ENCODE data around the gene RAD51AP1. TPM values are rescaled to one million over a fixed set of nuclear protein-coding genes. Genes with fewer than 3 reads are reported as not detected.

The RAD51AP1 gene
- total and polyA plus RNA-seq, 2 of the 8 experiments (the other 6 are each of a cell fraction or from before 2014, with no cell fraction given): 29.7 to 48.3 TPM

GRCh38 chr12:4563336-4563735, 24.6 kb downstream of the RAD51AP1 start:
- no peaks in the 10 kb centered on the region for H3K79me1 ChIP-seq (ENCODE audit: low read depth, low read length)
- no peaks in the 10 kb centered on the region for H4K20me1 ChIP-seq (replicated peaks in 1 of 2; ENCODE audit: control insufficient read depth in 1 of 2, insufficient read depth in 2 of 2, low read length in 2 of 2)
- no peak overlapping the region for H3K4ac ChIP-seq (replicated peaks; ENCODE audit: insufficient read length, low read depth, low read length)
- H3K9me3 ChIP-seq (ENCODE audit: insufficient read depth in 2 of 2, low read depth in 1 of 2, low read length in 1 of 2): no peaks in the 10 kb centered on the region
- H4K8ac ChIP-seq (ENCODE audit: extremely low read depth, insufficient read depth, low read length): no peak overlapping the region
- H4K91ac ChIP-seq (replicated peaks; ENCODE audit: insufficient read length, low read length): no peak overlapping the region
- H3K4me1 ChIP-seq (replicated peaks in 1 of 4; ENCODE audit: control insufficient read depth in 3 of 4, insufficient read depth in 4 of 4, low read length in 3 of 4): peaks cover 2 to 6% (median 4%) of the 10 kb centered on the region in 4 experiments
- H2AFZ ChIP-seq (ENCODE audit: low read length): no peak overlapping the region
- H3K14ac ChIP-seq (ENCODE audit: insufficient read length): no peak overlapping the region
- no peak overlapping the region for H2BK120ac ChIP-seq (replicated peaks; ENCODE audit: low read depth, low read length)
- H3K9ac ChIP-seq (replicated peaks in 1 of 4; ENCODE audit: extremely low read depth in 1 of 4, low read depth in 3 of 4, low read length in 3 of 4): no peak overlapping the region
- H3K79me2 ChIP-seq (ENCODE audit: control insufficient read depth in 1 of 2, insufficient read depth in 2 of 2, low read length in 2 of 2): no peaks in the 10 kb centered on the region
- H4K5ac ChIP-seq (ENCODE audit: insufficient read length, low read depth, low read length): no peak overlapping the region
- no peak overlapping the region for H3K56ac ChIP-seq (replicated peaks; ENCODE audit: insufficient read length, low read depth, low read length)
- H3K18ac ChIP-seq (ENCODE audit: extremely low read depth, low read length): no peak overlapping the region
- H3K4me3 ChIP-seq (ENCODE audit: extremely low read depth in 1 of 4, insufficient read depth in 2 of 4, low read depth in 3 of 4, low read length in 4 of 4): no peak overlapping the region
- H2BK15ac ChIP-seq (ENCODE audit: low read length): no peak overlapping the region
- H2BK5ac ChIP-seq (ENCODE audit: low read depth, low read length): no peak overlapping the region
- no peak overlapping the region for H3K27ac ChIP-seq (ENCODE audit: low read depth, low read length)
- H3K36me3 ChIP-seq (ENCODE audit: control insufficient read depth in 2 of 4, insufficient read depth in 4 of 4, low read length in 3 of 4): peaks cover 2 to 10% (median 6%) of the 10 kb centered on the region in 4 experiments; a peak in 6 of 8 replicates
- DNase-seq (ENCODE audit: low read depth in 1 of 2, low spot score in 2 of 2): no peak
- H3K23me2 ChIP-seq (ENCODE audit: low read depth, low read length): peaks cover 4% of the 10 kb centered on the region; the same call in 1 of the 2 replicates
- WGBS, 2 experiments (ENCODE audit: extremely low coverage in 1 of 2, insufficient coverage in 1 of 2, insufficient read length in 1 of 2, insufficient replicate concordance in 2 of 2, low coverage in 1 of 2, low lambda C conversion rate in 2 of 2, missing lambda C conversion rate in 1 of 2): 86% methylated on average over 3 of the region's 3 CpGs; no CpG with 5 or more reads in 1 of the 2 experiments
- no peak overlapping the region for H2BK20ac ChIP-seq (ENCODE audit: low read length)
- no peak for FAIRE-seq
- H2AK5ac ChIP-seq (ENCODE audit: low read depth, low read length): peak overlapping the region; percentile 56; the same call in 1 of the 2 replicates
- peaks cover 1 to 15% (median 14%) of the 10 kb centered on the region in 4 experiments for H3K27me3 ChIP-seq (replicated peaks in 1 of 4; ENCODE audit: control insufficient read depth in 3 of 4, extremely low read depth in 1 of 4, insufficient read depth in 3 of 4, low read length in 3 of 4)
- no peak overlapping the region; a peak in 1 of 4 replicates for H3K4me2 ChIP-seq (ENCODE audit: insufficient read depth in 1 of 2, low read depth in 2 of 2, low read length in 2 of 2)
- ChIA-PET POLR2A (ENCODE audit: partially characterized antibody) (interaction anchor here (0.7 to 2.6 kb wide), 3 partner anchors 9 to 25 kb away, joined by 3 to 10 read pairs (median 5); partner anchors contain the start of gene RAD51AP1), CTCF (ENCODE audit: partially characterized antibody) (interaction anchor here (1.4 to 1.8 kb wide), 2 partner anchors 42 to 150 kb away, joined by 4 read pairs; no protein-coding TSS in a partner anchor)
- H3K23ac ChIP-seq (ENCODE audit: insufficient read length): no peak overlapping the region
- no peak overlapping the region for H2BK12ac ChIP-seq (ENCODE audit: low read depth, low read length)
- TF ChIP-seq JUN (IDR thresholded peaks at IDR 0.05; ENCODE audit: low read depth, low read length) (no peak), GTF2F1 (IDR thresholded peaks at IDR 0.05; ENCODE audit: borderline replicate concordance, low read depth, low read length) (no peak), TBP (IDR thresholded peaks at IDR 0.05; ENCODE audit: low read depth, low read length) (no peak), SRF (IDR thresholded peaks at IDR 0.05; ENCODE audit: low read depth, low read length) (no peak), EZH2 (IDR thresholded peaks at IDR 0.05; ENCODE audit: low read depth, low read length, severe bottlenecking) (no peak), HDAC6 (IDR thresholded peaks at IDR 0.05; ENCODE audit: low read depth, low read length) (no peak), JUND (IDR thresholded peaks at IDR 0.05; ENCODE audit: low read length) (no peak), ZNF274 (IDR thresholded peaks at IDR 0.05; ENCODE audit: borderline replicate concordance, extremely low read depth, low read length) (no peak), RNF2 (IDR thresholded peaks at IDR 0.05; ENCODE audit: borderline replicate concordance, low read depth, low read length, missing control alignments, poor library complexity, severe bottlenecking) (no peak), ATF3 (IDR thresholded peaks at IDR 0.05; ENCODE audit: insufficient read depth, low read depth, low read length) (no peak), SIN3A (conservative IDR thresholded peaks at IDR 0.05 in 1 of 2, IDR thresholded peaks at IDR 0.05 in 1 of 2; ENCODE audit: low read depth in 1 of 2, low read length in 2 of 2) (no peak), SP2 (IDR thresholded peaks at IDR 0.05; ENCODE audit: low read length) (no peak), TAF1 (IDR thresholded peaks at IDR 0.05; ENCODE audit: low read depth, low read length) (no peak)
